GM23338 (cell line): ENCODE results near the gene ERICH3. TPM values are rescaled to one million over a fixed set of nuclear protein-coding genes. Genes with fewer than 3 reads are reported as not detected.

Source experiments
- ATAC-seq: fragments of 200-7000 bp; cut with Tn5 transposase; 3 replicates; pipeline ENCODE4 v1.9.1; 2020
- DNase-seq: peaks from one replicate; pipeline ENCODE4 v3.0.0-alpha.2; 2015; ENCODE audit warnings: low spot score
- H2AFZ ChIP-seq: fragments of 200-600 bp; sonication (generic); 2 replicates; pipeline ENCODE4 v1.8.0; 2016; ENCODE audit warnings: antibody characterized with exemption, mild to moderate bottlenecking, moderate library complexity
- H3F3A ChIP-seq: fragments of 200-600 bp; sonication (generic); replicated peaks from 2 replicates; pipeline ENCODE4 v1.8.0; 2017; ENCODE audit warnings: antibody characterized with exemption, mixed run types, low read depth
- H3K27ac ChIP-seq: fragments of 200-600 bp; sonication (generic); 2 replicates; pipeline ENCODE4 v1.6.1; 2016; ENCODE audit warnings: low read depth
- H3K27me3 ChIP-seq: fragments of 200-600 bp; sonication (generic); 2 replicates; pipeline ENCODE4 v1.8.0; 2016; ENCODE audit warnings: mild to moderate bottlenecking, mixed run types, moderate library complexity; ENCODE audit not compliant: insufficient read depth
- H3K36me3 ChIP-seq: fragments of 200-600 bp; sonication (generic); 2 replicates; pipeline ENCODE4 v1.8.0; 2016; ENCODE audit warnings: mild to moderate bottlenecking; ENCODE audit not compliant: insufficient read depth
- H3K4me1 ChIP-seq: fragments of 200-600 bp; sonication (generic); 2 replicates; pipeline ENCODE4 v1.8.0; 2016; ENCODE audit warnings: mild to moderate bottlenecking, moderate library complexity; ENCODE audit not compliant: insufficient read depth
- H3K4me2 ChIP-seq: fragments of 200-600 bp; sonication (generic); 2 replicates; pipeline ENCODE4 v1.7.1; 2017; ENCODE audit warnings: mixed run types
- H3K4me3 ChIP-seq: fragments of 200-600 bp; sonication (generic); 2 replicates; pipeline ENCODE4 v1.6.1; 2016; ENCODE audit warnings: mixed run types
- H3K79me2 ChIP-seq: fragments of 200-600 bp; sonication (generic); replicated peaks from 2 replicates; pipeline ENCODE4 v1.8.0; 2017; ENCODE audit warnings: mild to moderate bottlenecking; ENCODE audit not compliant: insufficient read depth
- H3K9me2 ChIP-seq: fragments of 200-600 bp; sonication (generic); 2 replicates; pipeline ENCODE4 v1.8.0; 2017; ENCODE audit not compliant: insufficient read depth
- H4K20me1 ChIP-seq: fragments of 200-600 bp; sonication (generic); replicated peaks from 2 replicates; pipeline ENCODE4 v1.8.0; 2017; ENCODE audit warnings: mild to moderate bottlenecking; ENCODE audit not compliant: insufficient read depth
- H3K27ac Mint-ChIP-seq: 2 replicates; pipeline ENCODE4 v1.8.0; 2020; ENCODE audit warnings: inconsistent platforms, mild to moderate bottlenecking, moderate library complexity, mixed read lengths
- H3K27me3 Mint-ChIP-seq: 3 replicates; pipeline ENCODE4 v1.8.0; 2022; ENCODE audit warnings: low read depth, mild to moderate bottlenecking, moderate library complexity, mixed read lengths, inconsistent platforms; ENCODE audit not compliant: insufficient read depth, poor library complexity
- H3K36me3 Mint-ChIP-seq: 3 replicates; pipeline ENCODE4 v1.8.0; 2021; ENCODE audit warnings: low read depth, mild to moderate bottlenecking, inconsistent platforms, moderate library complexity, mixed read lengths
- H3K4me1 Mint-ChIP-seq: 3 replicates; pipeline ENCODE4 v1.8.0; 2020; ENCODE audit warnings: mild to moderate bottlenecking, inconsistent platforms, mixed read lengths
- H3K4me3 Mint-ChIP-seq: 3 replicates; pipeline ENCODE4 v1.8.0; 2021; ENCODE audit warnings: moderate library complexity, mild to moderate bottlenecking, inconsistent platforms, mixed read lengths
- H3K9me3 Mint-ChIP-seq: 3 replicates; pipeline ENCODE4 v1.8.0; 2020; ENCODE audit warnings: moderate library complexity, mild to moderate bottlenecking, inconsistent platforms, mixed read lengths
- EZH2 ChIP-seq: fragments of 200-600 bp; sonication (generic); IDR thresholded peaks from one replicate; pipeline ENCODE4 v1.8.0; 2017; ENCODE audit warnings: antibody characterized with exemption, mild to moderate bottlenecking, low read depth; ENCODE audit not compliant: unreplicated experiment
- JUNB ChIP-seq: IDR thresholded peaks from one replicate; pipeline ENCODE4 v1.6.1; 2016; ENCODE audit warnings: antibody characterized with exemption; ENCODE audit not compliant: unreplicated experiment
- POLR2AphosphoS5 ChIP-seq: IDR thresholded peaks from 2 replicates; pipeline ENCODE4 v1.6.1; 2016; ENCODE audit warnings: antibody characterized with exemption, low read depth
- REST ChIP-seq: IDR thresholded peaks from one replicate; pipeline ENCODE4 v1.6.1; 2018; ENCODE audit warnings: antibody characterized with exemption; ENCODE audit not compliant: unreplicated experiment
- ZNF462 ChIP-seq: fragments of 250-450 bp; sonication (Bioruptor Pico); IDR thresholded peaks from 2 replicates; pipeline ENCODE4 v1.5.0; 2020; ENCODE audit warnings: mild to moderate bottlenecking, moderate library complexity
- polyA plus RNA-seq: library from polyadenylated mRNA; unstranded; fragments of >200 nt; fragmentation: Nextera tagmentation; extraction: Ambion mirVana; gene quantifications from 2 replicates; pipeline ENCODE4 v1.2.1, GENCODE V29; 2016
- total RNA-seq: library from RNA; depleted of rRNA; stranded (reverse); fragments of >200 nt; shearing (Covaris generic); gene quantifications from 2 replicates; pipeline ENCODE4 v1.2.3, GENCODE V29; 2014

Gene ERICH3
- total and polyA plus RNA-seq, 2 experiments from 2014 or later: not detected

DNA sequence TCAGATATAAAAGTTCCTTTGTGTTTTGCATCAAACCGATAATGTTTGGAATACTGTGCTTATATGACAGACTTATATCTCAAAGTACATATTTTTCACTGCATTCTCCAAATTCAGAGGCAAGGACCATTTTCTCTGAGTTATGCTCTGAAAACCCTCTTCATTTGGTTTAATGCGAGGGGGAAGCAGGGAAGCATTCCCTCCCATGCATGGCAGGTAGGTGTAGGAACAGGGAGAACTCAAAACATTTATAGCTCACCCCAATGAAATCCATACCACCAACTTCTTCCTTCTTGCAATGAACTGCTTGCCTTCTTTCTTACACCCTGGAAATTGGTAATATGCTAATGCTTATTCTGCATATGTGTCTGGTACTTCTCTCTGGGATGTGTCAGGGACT is 10.7 kb upstream of the ERICH3 start (continued):
- TF ChIP-seq ZNF462 (no peak), JUNB (no peak), POLR2AphosphoS5 (no peak)

GRCh38 chr1:74683656-74684055 is 10.1 kb upstream of the ERICH3 start:
- no peaks in the 10 kb centered on the region for H3K79me2 ChIP-seq
- H3K27ac ChIP-seq: no peak overlapping the region
- no peaks in the 10 kb centered on the region for H4K20me1 ChIP-seq
- Mint-ChIP-seq H3K27ac (no peak overlapping the region), H3K36me3 (no peaks in the 10 kb centered on the region), H3K4me1 (no peaks in the 10 kb centered on the region; the same call in 2 of the 3 replicates), H3K4me3 (no peak overlapping the region), H3K27me3 (no peaks in the 10 kb centered on the region), H3K9me3 (no peaks in the 10 kb centered on the region)
- H3K4me3 ChIP-seq: no peak overlapping the region
- no peaks in the 10 kb centered on the region for H3K4me1 ChIP-seq
- H2AFZ ChIP-seq: no peak overlapping the region
- ATAC-seq (no peak), DNase-seq (no peak)
- no peaks in the 10 kb centered on the region for H3K36me3 ChIP-seq
- H3K4me2 ChIP-seq: no peak overlapping the region
- H3K27me3 ChIP-seq: no peaks in the 10 kb centered on the region
- no peaks in the 10 kb centered on the region for H3F3A ChIP-seq
- no peaks in the 10 kb centered on the region for H3K9me2 ChIP-seq
- TF ChIP-seq ZNF462 (no peak), REST (no peak), EZH2 (no peak)
